GM23338 (cell line): ENCODE measurements around the gene FUT1. TPM values are rescaled to one million over a fixed set of nuclear protein-coding genes. Genes with fewer than 3 reads are reported as not detected.
A peak's percentile ranks its signal among the peaks of the same experiment; 100 is the strongest.

Source experiments
- ATAC-seq: fragments of 200-7000 bp; cut with Tn5 transposase; 3 replicates; pipeline ENCODE4 v1.9.1; 2020
- DNase-seq: peaks from one replicate; pipeline ENCODE4 v3.0.0-alpha.2; 2015; ENCODE audit warnings: low spot score
- H2AFZ ChIP-seq: fragments of 200-600 bp; sonication (generic); 2 replicates; pipeline ENCODE4 v1.8.0; 2016; ENCODE audit warnings: antibody characterized with exemption, mild to moderate bottlenecking, moderate library complexity
- H3F3A ChIP-seq: fragments of 200-600 bp; sonication (generic); replicated peaks from 2 replicates; pipeline ENCODE4 v1.8.0; 2017; ENCODE audit warnings: antibody characterized with exemption, mixed run types, low read depth
- H3K27ac ChIP-seq: fragments of 200-600 bp; sonication (generic); 2 replicates; pipeline ENCODE4 v1.6.1; 2016; ENCODE audit warnings: low read depth
- H3K27me3 ChIP-seq: fragments of 200-600 bp; sonication (generic); 2 replicates; pipeline ENCODE4 v1.8.0; 2016; ENCODE audit warnings: mild to moderate bottlenecking, mixed run types, moderate library complexity; ENCODE audit not compliant: insufficient read depth
- H3K36me3 ChIP-seq: fragments of 200-600 bp; sonication (generic); 2 replicates; pipeline ENCODE4 v1.8.0; 2016; ENCODE audit warnings: mild to moderate bottlenecking; ENCODE audit not compliant: insufficient read depth
- H3K4me1 ChIP-seq: fragments of 200-600 bp; sonication (generic); 2 replicates; pipeline ENCODE4 v1.8.0; 2016; ENCODE audit warnings: mild to moderate bottlenecking, moderate library complexity; ENCODE audit not compliant: insufficient read depth
- H3K4me2 ChIP-seq: fragments of 200-600 bp; sonication (generic); 2 replicates; pipeline ENCODE4 v1.7.1; 2017; ENCODE audit warnings: mixed run types
- H3K4me3 ChIP-seq: fragments of 200-600 bp; sonication (generic); 2 replicates; pipeline ENCODE4 v1.6.1; 2016; ENCODE audit warnings: mixed run types
- H3K79me2 ChIP-seq: fragments of 200-600 bp; sonication (generic); replicated peaks from 2 replicates; pipeline ENCODE4 v1.8.0; 2017; ENCODE audit warnings: mild to moderate bottlenecking; ENCODE audit not compliant: insufficient read depth
- H3K9me2 ChIP-seq: fragments of 200-600 bp; sonication (generic); 2 replicates; pipeline ENCODE4 v1.8.0; 2017; ENCODE audit not compliant: insufficient read depth
- H4K20me1 ChIP-seq: fragments of 200-600 bp; sonication (generic); replicated peaks from 2 replicates; pipeline ENCODE4 v1.8.0; 2017; ENCODE audit warnings: mild to moderate bottlenecking; ENCODE audit not compliant: insufficient read depth
- H3K27ac Mint-ChIP-seq: 2 replicates; pipeline ENCODE4 v1.8.0; 2020; ENCODE audit warnings: inconsistent platforms, mild to moderate bottlenecking, moderate library complexity, mixed read lengths
- H3K27me3 Mint-ChIP-seq: 3 replicates; pipeline ENCODE4 v1.8.0; 2022; ENCODE audit warnings: low read depth, mild to moderate bottlenecking, moderate library complexity, mixed read lengths, inconsistent platforms; ENCODE audit not compliant: insufficient read depth, poor library complexity
- H3K36me3 Mint-ChIP-seq: 3 replicates; pipeline ENCODE4 v1.8.0; 2021; ENCODE audit warnings: low read depth, mild to moderate bottlenecking, inconsistent platforms, moderate library complexity, mixed read lengths
- H3K4me1 Mint-ChIP-seq: 3 replicates; pipeline ENCODE4 v1.8.0; 2020; ENCODE audit warnings: mild to moderate bottlenecking, inconsistent platforms, mixed read lengths
- H3K4me3 Mint-ChIP-seq: 3 replicates; pipeline ENCODE4 v1.8.0; 2021; ENCODE audit warnings: moderate library complexity, mild to moderate bottlenecking, inconsistent platforms, mixed read lengths
- H3K9me3 Mint-ChIP-seq: 3 replicates; pipeline ENCODE4 v1.8.0; 2020; ENCODE audit warnings: moderate library complexity, mild to moderate bottlenecking, inconsistent platforms, mixed read lengths
- CREB1 ChIP-seq: fragments of 250-450 bp; sonication (Bioruptor Pico); IDR thresholded peaks from 2 replicates; pipeline ENCODE4 v1.5.0; 2020; ENCODE audit warnings: low read depth, mild to moderate bottlenecking, moderate library complexity
- CTCF ChIP-seq, 2 experiments: fragments of 200-600 bp in 1 of 2; sonication (generic) in 1 of 2; conservative IDR thresholded peaks; 2 replicates each; pipeline versions ENCODE4 v1.5.1 to v1.6.1; 2016 to 2017; ENCODE audit warnings: antibody characterized with exemption in 2 of 2, low read depth in 2 of 2, mild to moderate bottlenecking in 2 of 2, moderate library complexity in 1 of 2
- EZH2 ChIP-seq: fragments of 200-600 bp; sonication (generic); IDR thresholded peaks from one replicate; pipeline ENCODE4 v1.8.0; 2017; ENCODE audit warnings: antibody characterized with exemption, mild to moderate bottlenecking, low read depth; ENCODE audit not compliant: unreplicated experiment
- NANOG ChIP-seq: IDR thresholded peaks from 2 replicates; pipeline ENCODE4 v1.6.1; 2016; ENCODE audit warnings: antibody characterized with exemption, borderline replicate concordance
- POLR2AphosphoS5 ChIP-seq: IDR thresholded peaks from 2 replicates; pipeline ENCODE4 v1.6.1; 2016; ENCODE audit warnings: antibody characterized with exemption, low read depth
- ZNF331 ChIP-seq: fragments of 250-450 bp; sonication (Bioruptor Pico); IDR thresholded peaks from 2 replicates; pipeline ENCODE4 v1.5.0; 2020; ENCODE audit warnings: low read depth, mild to moderate bottlenecking, moderate library complexity
- polyA plus RNA-seq: library from polyadenylated mRNA; unstranded; fragments of >200 nt; fragmentation: Nextera tagmentation; extraction: Ambion mirVana; gene quantifications from 2 replicates; pipeline ENCODE4 v1.2.1, GENCODE V29; 2016
- total RNA-seq: library from RNA; depleted of rRNA; stranded (reverse); fragments of >200 nt; shearing (Covaris generic); gene quantifications from 2 replicates; pipeline ENCODE4 v1.2.3, GENCODE V29; 2014

Gene FUT1
- total and polyA plus RNA-seq, 2 experiments from 2014 or later, result 4.4 to 20.8 TPM

GRCh38 chr19:48738557-48739403 lies 13.7 kb downstream of the FUT1 start:
- H3K79me2 ChIP-seq, result no peaks in the 10 kb centered on the region
- peak overlapping the region; percentile 90 for H3K4me2 ChIP-seq
- peaks cover 33% of the 10 kb centered on the region for H3K4me1 Mint-ChIP-seq
- peaks cover 31% of the 10 kb centered on the region for H3K4me1 ChIP-seq
- H3K4me3 ChIP-seq, result peak overlapping the region; percentile 68
- H3K27ac ChIP-seq, result peak overlapping the region; percentile 79
- peaks cover 26% of the 10 kb centered on the region for H3F3A ChIP-seq
- H3K36me3 ChIP-seq, result no peaks in the 10 kb centered on the region
- peak overlapping the region; percentile 92 for H3K27ac Mint-ChIP-seq
- H3K9me3 Mint-ChIP-seq, result peaks cover 5% of the 10 kb centered on the region; the same call in 2 of the 3 replicates
- TF ChIP-seq CTCF (conservative IDR thresholded peaks at IDR 0.05; ENCODE audit: low read depth in 2 of 2) (peak in 1 of 2 experiments; percentile 71; a peak in 2 of 4 replicates), EZH2 (peak; percentile 25), CREB1 (CRISPR knock-in tag) (no peak), ZNF331 (CRISPR knock-in tag) (no peak), POLR2AphosphoS5 (peak; percentile 52)
- H3K4me3 Mint-ChIP-seq, result peak overlapping the region; percentile 68
- peaks cover 21% of the 10 kb centered on the region for H3K27me3 ChIP-seq
- DNase-seq (peak; percentile 97), ATAC-seq (peak; percentile 68)
- H3K27me3 Mint-ChIP-seq, result peaks cover 39% of the 10 kb centered on the region
- H3K36me3 Mint-ChIP-seq, result peaks cover 4% of the 10 kb centered on the region
- H4K20me1 ChIP-seq, result no peaks in the 10 kb centered on the region
- peak overlapping the region; percentile 78; the same call in 1 of the 2 replicates for H2AFZ ChIP-seq
- peaks cover 2% of the 10 kb centered on the region; the same call in 1 of the 2 replicates for H3K9me2 ChIP-seq

DNA sequence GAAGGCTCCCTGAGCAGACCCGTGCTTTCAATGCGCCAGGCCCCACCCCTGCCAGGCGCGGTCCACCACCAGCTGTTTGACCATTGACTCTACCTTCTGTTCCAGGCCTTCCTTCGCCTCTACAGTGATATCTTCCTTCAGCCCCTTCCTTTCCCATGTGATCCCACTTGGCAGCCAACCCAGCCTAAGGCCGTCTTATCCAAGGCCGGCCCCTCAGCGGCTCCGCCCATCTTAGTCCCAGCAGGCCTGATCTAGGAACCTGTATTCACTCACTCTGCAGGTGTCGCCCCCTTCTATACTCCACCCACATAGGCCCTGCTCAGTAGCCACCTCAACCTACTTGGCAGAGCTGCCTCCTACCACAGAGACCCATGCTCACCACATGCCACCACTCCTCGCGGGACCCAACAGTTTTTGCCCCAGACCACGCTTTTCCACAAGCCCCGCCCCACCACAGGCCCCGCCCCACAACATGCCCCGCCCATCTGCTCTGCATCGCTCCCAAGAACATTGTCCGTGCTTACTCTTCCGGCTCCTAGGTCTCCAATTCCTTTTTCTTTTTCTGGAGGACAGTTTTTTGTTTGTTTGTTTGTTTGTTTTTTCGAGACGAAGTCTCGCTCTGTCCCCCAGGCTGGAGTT lies 15.0 kb downstream of the FUT1 start:
- TF ChIP-seq NANOG (no peak), POLR2AphosphoS5 (peak; percentile 56)
- Histone ChIP-seq H3K4me2 (peak overlapping the region; percentile 75), H3K4me3 (peak overlapping the region; percentile 51; the same call in 1 of the 2 replicates), H3K9me2 (peaks cover 2% of the 10 kb centered on the region; the same call in 1 of the 2 replicates), H2AFZ (no peak overlapping the region), H3K4me1 (peaks cover 31% of the 10 kb centered on the region), H3F3A (peaks cover 26% of the 10 kb centered on the region), H3K27ac (peak overlapping the region; percentile 79; the same call in 1 of the 2 replicates), H4K20me1 (no peaks in the 10 kb centered on the region), H3K79me2 (no peaks in the 10 kb centered on the region), H3K36me3 (no peaks in the 10 kb centered on the region), H3K27me3 (peaks cover 21% of the 10 kb centered on the region)
- Mint-ChIP-seq H3K27me3 (peaks cover 37% of the 10 kb centered on the region), H3K4me3 (peak overlapping the region; percentile 54), H3K27ac (peak overlapping the region; percentile 78), H3K36me3 (peaks cover 4% of the 10 kb centered on the region), H3K4me1 (peaks cover 33% of the 10 kb centered on the region), H3K9me3 (peaks cover 5% of the 10 kb centered on the region)
- ATAC-seq (peak; percentile 32), DNase-seq (peak; percentile 96)
